Ishikawa (cell line): ENCODE measurements around the gene NDRG4.

Experiments
- CEBPB ChIP-seq: IDR thresholded peaks from 2 replicates; pipeline ENCODE4 v1.6.1; 2012
- CREB1 ChIP-seq: IDR thresholded peaks from 2 replicates; pipeline ENCODE4 v1.6.1; 2012; ENCODE audit warnings: low read depth
- EGR1 ChIP-seq: IDR thresholded peaks from 2 replicates; pipeline ENCODE4 v1.6.1; 2012
- EP300 ChIP-seq: IDR thresholded peaks from 2 replicates; pipeline ENCODE4 v1.6.1; 2012; ENCODE audit warnings: borderline replicate concordance
- FOXM1 ChIP-seq: IDR thresholded peaks from 2 replicates; pipeline ENCODE4 v1.6.1; 2012; ENCODE audit warnings: low read depth, borderline replicate concordance
- MAX ChIP-seq: IDR thresholded peaks from 2 replicates; pipeline ENCODE4 v1.6.1; 2012
- NFIC ChIP-seq: IDR thresholded peaks from 2 replicates; pipeline ENCODE4 v1.6.1; 2012
- RAD21 ChIP-seq: IDR thresholded peaks from 2 replicates; pipeline ENCODE4 v1.6.1; 2012; ENCODE audit warnings: low read depth
- REST ChIP-seq: IDR thresholded peaks from 2 replicates; pipeline ENCODE4 v1.6.1; 2012; ENCODE audit warnings: low read depth, mild to moderate bottlenecking
- TAF1 ChIP-seq: IDR thresholded peaks from 2 replicates; pipeline ENCODE4 v1.6.1; 2012; ENCODE audit warnings: low read depth, mild to moderate bottlenecking
- TCF12 ChIP-seq: IDR thresholded peaks from 2 replicates; pipeline ENCODE4 v1.6.1; 2012; ENCODE audit warnings: low read depth
- TEAD4 ChIP-seq: IDR thresholded peaks from 2 replicates; pipeline ENCODE4 v1.6.1; 2012
- USF1 ChIP-seq: IDR thresholded peaks from 2 replicates; pipeline ENCODE4 v1.6.1; 2012
- YY1 ChIP-seq: IDR thresholded peaks from 2 replicates; pipeline ENCODE4 v1.6.1; 2012; ENCODE audit warnings: low read depth
- ZBTB7A ChIP-seq: IDR thresholded peaks from 2 replicates; pipeline ENCODE4 v1.6.1; 2012; ENCODE audit warnings: low read depth

Gene NDRG4

GRCh38 chr16:58499615-58500351 is at the start of gene NDRG4:
Gene NDRG4, plus strand, starts transcription at chr16:58500143. Its CDS starts 106 bp downstream, at chr16:58500249.
- TF ChIP-seq ZBTB7A (peak; percentile 69; the same call in 1 of the 2 replicates), MAX (0 out of 2 replicates have a peak, but pooled peaks have one; percentile 11), EGR1 (no peak)

- TF ChIP-seq ZBTB7A, result no peak
- TF ChIP-seq REST, result no peak
- TF ChIP-seq EP300, result no peak
- no peak for TF ChIP-seq YY1
- TF ChIP-seq USF1, result no peak
- TF ChIP-seq TAF1, result no peak
- TF ChIP-seq NFIC, result no peak
- no peak for TF ChIP-seq FOXM1
- TF ChIP-seq TEAD4, result no peak
- no peak for TF ChIP-seq CREB1
- TF ChIP-seq CEBPB, result no peak
- TF ChIP-seq RAD21, result no peak
- TF ChIP-seq TCF12, result no peak
- TF ChIP-seq EGR1, result no peak
- no peak for TF ChIP-seq MAX
Observed at GRCh38 chr16:58450590-58450989, 49.4 kb upstream of the NDRG4 start.

GRCh38 chr16:58451265-58451689 is 48.7 kb upstream of the NDRG4 start:
- TF ChIP-seq REST (no peak), ZBTB7A (no peak), TEAD4 (no peak), FOXM1 (no peak), CREB1 (no peak), MAX (no peak), YY1 (no peak)

GRCh38 chr16:58451945-58452401 is 48.0 kb upstream of the NDRG4 start:
- TF ChIP-seq CEBPB (no peak), TEAD4 (no peak), YY1 (no peak), ZBTB7A (no peak), CREB1 (no peak), NFIC (no peak), EP300 (no peak), TCF12 (no peak), FOXM1 (no peak), REST (no peak), MAX (no peak), EGR1 (no peak), USF1 (no peak), TAF1 (no peak), RAD21 (no peak)
